Activated CD4-positive, alpha-beta T cell treated with anti-CD3 and anti-CD28 coated beads for 24 hours (primary cell): ENCODE data around the gene CYB5RL.
A peak's percentile ranks its signal among the peaks of the same experiment; 100 is the strongest.
"Not testable (repeated sequence)": the region's sequence is repeated elsewhere in the genome, so short reads cannot be mapped to it uniquely, and the experiment has no call there.

Experiments used
- DNase-seq, 2 donors: peaks; one replicate each; pipeline ENCODE4 v3.0.0-alpha.2; 2020; ENCODE audit warnings: low read depth in 2 of 2

CYB5RL gene

GRCh38 chr1:54199765-54200518 is at the start of gene CYB5RL, which contains the start of gene MRPL37:
TSS of gene CYB5RL (minus strand) at chr1:54200030. CDS start at chr1:54195616, 4,414 bp downstream.
TSS of gene MRPL37 (plus strand) at chr1:54200167. CDS start at chr1:54200244, 77 bp downstream.
- peak; percentile 82 to 90 for DNase-seq

GRCh38 chr1:54248966-54249365 is 49.1 kb upstream of the CYB5RL start:
- DNase-seq = no peak

- DNase-seq = no peak
These were observed 48.2 kb upstream of the CYB5RL start for GRCh38 chr1:54247863-54248515.

- DNase-seq = no peak
These were observed 46.4 kb upstream of the CYB5RL start for GRCh38 chr1:54246116-54246721.

- DNase-seq = no peak
These were observed 45.7 kb upstream of the CYB5RL start for GRCh38 chr1:54245501-54245900.

- no peak for DNase-seq
These were observed 44.8 kb upstream of the CYB5RL start for GRCh38 chr1:54244655-54245054.

GRCh38 chr1:54243022-54243421 is 43.2 kb upstream of the CYB5RL start:
- no peak for DNase-seq

GRCh38 chr1:54241364-54241763 is 41.5 kb upstream of the CYB5RL start:
- DNase-seq = no peak

GRCh38 chr1:54240741-54241335 is 41.0 kb upstream of the CYB5RL start:
- DNase-seq = no peak

GRCh38 chr1:54239631-54240031 is 39.8 kb upstream of the CYB5RL start:
- DNase-seq = no peak

GRCh38 chr1:54239035-54239383 is 39.2 kb upstream of the CYB5RL start:
- no peak for DNase-seq

- DNase-seq = no peak
These were observed 38.7 kb upstream of the CYB5RL start for GRCh38 chr1:54238353-54239034.

GRCh38 chr1:54237586-54237985 is 37.8 kb upstream of the CYB5RL start:
- DNase-seq = no peak

GRCh38 chr1:54234284-54234683 is 34.5 kb upstream of the CYB5RL start:
- DNase-seq = no peak

GRCh38 chr1:54233196-54233595 is 33.4 kb upstream of the CYB5RL start:
- DNase-seq = not testable (repeated sequence)

- DNase-seq = peak in 1 of 2 donors; percentile 19
These were observed 30.9 kb upstream of the CYB5RL start for GRCh38 chr1:54230507-54231339.

GRCh38 chr1:54229281-54229891 is 29.6 kb upstream of the CYB5RL start:
- peak in 1 of 2 donors; percentile 8 for DNase-seq

- no peak for DNase-seq
These were observed 28.8 kb upstream of the CYB5RL start for GRCh38 chr1:54228638-54229079.

GRCh38 chr1:54227891-54228310 is 28.1 kb upstream of the CYB5RL start:
- no peak for DNase-seq

GRCh38 chr1:54227091-54227602 is 27.3 kb upstream of the CYB5RL start:
- DNase-seq = no peak
